CD4-positive, alpha-beta T cell (primary cell): ENCODE measurements around the gene SUPT16H. TPM values are rescaled to one million over a fixed set of nuclear protein-coding genes. Genes with fewer than 3 reads are reported as not detected.

Experiments
- ATAC-seq: fragments of 200-7000 bp; cut with Tn5 transposase; one replicate; pipeline ENCODE4 v1.10.0; 2022; ENCODE audit warnings: mild to moderate bottlenecking; ENCODE audit not compliant: poor library complexity
- CTCF ChIA-PET: fragments of 350-600 bp; sonication (Branson Sonifier 250); formaldehyde crosslinking; loops from one replicate; lab custom pipeline; 2021; ENCODE audit warnings: antibody characterized with exemption, inconsistent platforms; lab: Charles Lee
- POLR2A ChIA-PET: fragments of 350-600 bp; sonication (Branson Sonifier 250); formaldehyde crosslinking; loops from one replicate; lab custom pipeline; 2021; ENCODE audit warnings: antibody characterized with exemption, inconsistent platforms; lab: Charles Lee
- DNase-seq, 14 experiments: peaks; one replicate each; pipeline ENCODE4 v3.0.0-alpha.2; 2013 to 2020; ENCODE audit warnings: mixed read lengths in 2 of 14
- H3K27ac ChIP-seq, 2 donors: one replicate each; pipeline versions ENCODE4 v1.5.1 to v1.7.0; 2013; ENCODE audit warnings: low read length in 2 of 2, low read depth in 1 of 2, mild to moderate bottlenecking in 1 of 2
- H3K27me3 ChIP-seq, 2 experiments: 1 replicate in 1 of 2; 2 replicates in 1 of 2; pipeline versions ENCODE4 v1.6.1 to v1.7.0; 2013; ENCODE audit warnings: low read length in 2 of 2, control low read depth in 1 of 2, mild to moderate bottlenecking in 1 of 2, moderate library complexity in 1 of 2; ENCODE audit not compliant: insufficient read depth in 2 of 2, control insufficient read depth in 1 of 2
- H3K36me3 ChIP-seq: one replicate; pipeline ENCODE4 v1.6.1; 2013; ENCODE audit warnings: low read length, control low read depth; ENCODE audit not compliant: insufficient read depth
- H3K4me1 ChIP-seq: one replicate; pipeline ENCODE4 v1.6.1; 2013; ENCODE audit warnings: low read length, control low read depth; ENCODE audit not compliant: insufficient read depth
- H3K4me3 ChIP-seq: one replicate; pipeline ENCODE4 v1.5.1; 2013; ENCODE audit warnings: mild to moderate bottlenecking, low read length, moderate library complexity
- H3K9me3 ChIP-seq, 2 experiments: 1 replicate in 1 of 2; 2 replicates in 1 of 2; pipeline versions ENCODE4 v1.6.1 to v1.7.0; 2013; ENCODE audit warnings: low read length in 2 of 2, mild to moderate bottlenecking in 2 of 2, control low read depth in 1 of 2, moderate library complexity in 1 of 2; ENCODE audit not compliant: control insufficient read depth in 1 of 2, insufficient read depth in 1 of 2
- H3K27ac Mint-ChIP-seq: one replicate; pipeline ENCODE4 v1.8.0; 2020; ENCODE audit warnings: mixed read lengths
- H3K27me3 Mint-ChIP-seq: one replicate; pipeline ENCODE4 v1.8.0; 2021; ENCODE audit warnings: mixed read lengths
- H3K36me3 Mint-ChIP-seq: one replicate; pipeline ENCODE4 v1.8.0; 2021; ENCODE audit warnings: low read depth, mixed read lengths
- H3K4me1 Mint-ChIP-seq: one replicate; pipeline ENCODE4 v1.8.0; 2021; ENCODE audit warnings: low read depth, mixed read lengths
- H3K4me3 Mint-ChIP-seq: one replicate; pipeline ENCODE4 v1.8.0; 2020; ENCODE audit warnings: mild to moderate bottlenecking, mixed read lengths
- H3K9me3 Mint-ChIP-seq: one replicate; pipeline ENCODE4 v1.8.0; 2020; ENCODE audit warnings: mixed read lengths
- CTCF ChIP-seq: fragments of 200-600 bp; IDR thresholded peaks from one replicate; pipeline ENCODE4 v1.8.0; 2022; ENCODE audit warnings: antibody characterized with exemption, mild to moderate bottlenecking
- intact Hi-C, 2 experiments: fragments of 100-400 bp; cut with DNase I in 1 of 2; cut with micrococcal nuclease in 1 of 2; formaldehyde crosslinking; loops; one replicate each; pipeline versions ENCODE4 v1.15.1 to v1.9.0; 2023 to 2025; cut with DNase I, micrococcal nuclease
- total RNA-seq, 174 experiments: library from RNA in 2 of 174; stranded (reverse) in 2 of 174; gene quantifications; one replicate each; pipeline ENCODE4 v1.2.3 and lab custom pipeline; 2021 to 2026

The SUPT16H gene
- total RNA-seq, 2 experiments from 2014 or later = 47.8 to 50.8 TPM

- no peaks in the 10 kb centered on the region for H3K27me3 Mint-ChIP-seq
- H3K4me1 ChIP-seq = no peaks in the 10 kb centered on the region
- H3K36me3 ChIP-seq = peaks cover 92% of the 10 kb centered on the region
- H3K27me3 ChIP-seq = no peaks in the 10 kb centered on the region
- ChIA-PET CTCF (no interaction called here), POLR2A (no interaction called here)
- DNase-seq = no peak
- H3K4me1 Mint-ChIP-seq = no peaks in the 10 kb centered on the region
- peaks cover 96% of the 10 kb centered on the region for H3K36me3 Mint-ChIP-seq
- no peak overlapping the region for H3K4me3 ChIP-seq
- no peak for ATAC-seq
- no peak for TF ChIP-seq CTCF
- no peak overlapping the region for H3K27ac ChIP-seq
- no peaks in the 10 kb centered on the region for H3K9me3 ChIP-seq
- no peaks in the 10 kb centered on the region for H3K9me3 Mint-ChIP-seq
- H3K27ac Mint-ChIP-seq = no peak overlapping the region
- intact Hi-C loops = no loop called here
- no peak overlapping the region for H3K4me3 Mint-ChIP-seq
Measured at GRCh38 chr14:21405097-21405496, 21.3 kb upstream of the SUPT16H start.

- Histone ChIP-seq H3K4me3 (no peak overlapping the region), H3K27me3 (no peaks in the 10 kb centered on the region), H3K4me1 (no peaks in the 10 kb centered on the region), H3K9me3 (no peaks in the 10 kb centered on the region), H3K27ac (no peak overlapping the region), H3K36me3 (peaks cover 90% of the 10 kb centered on the region)
- no peak overlapping the region for H3K4me3 Mint-ChIP-seq
- no peaks in the 10 kb centered on the region for H3K27me3 Mint-ChIP-seq
- intact Hi-C loops = no loop called here
- H3K9me3 Mint-ChIP-seq = no peaks in the 10 kb centered on the region
- no peak for DNase-seq
- ChIA-PET POLR2A (no interaction called here), CTCF (no interaction called here)
- no peak overlapping the region for H3K27ac Mint-ChIP-seq
- ATAC-seq = no peak
- TF ChIP-seq CTCF = no peak
- H3K36me3 Mint-ChIP-seq = peaks cover 92% of the 10 kb centered on the region
- H3K4me1 Mint-ChIP-seq = no peaks in the 10 kb centered on the region
Measured at GRCh38 chr14:21399311-21399870, 15.6 kb upstream of the SUPT16H start.

GRCh38 chr14:21398901-21399300 lies 15.1 kb upstream of the SUPT16H start:
- H3K4me1 ChIP-seq = no peaks in the 10 kb centered on the region
- TF ChIP-seq CTCF = no peak
- ATAC-seq = no peak
- H3K9me3 Mint-ChIP-seq = no peaks in the 10 kb centered on the region
- H3K9me3 ChIP-seq = no peaks in the 10 kb centered on the region
- H3K4me3 Mint-ChIP-seq = no peak overlapping the region
- intact Hi-C loops = no loop called here
- H3K27me3 ChIP-seq = no peaks in the 10 kb centered on the region
- H3K36me3 ChIP-seq = peaks cover 93% of the 10 kb centered on the region
- CTCF ChIA-PET = no interaction called here
- no peak overlapping the region for H3K27ac ChIP-seq
- POLR2A ChIA-PET = no interaction called here
- H3K4me1 Mint-ChIP-seq = no peaks in the 10 kb centered on the region
- peaks cover 94% of the 10 kb centered on the region for H3K36me3 Mint-ChIP-seq
- H3K4me3 ChIP-seq = no peak overlapping the region
- H3K27me3 Mint-ChIP-seq = no peaks in the 10 kb centered on the region
- DNase-seq = no peak
- H3K27ac Mint-ChIP-seq = no peak overlapping the region
